H1 (cell line): ENCODE results near the gene THPO. TPM values are rescaled to one million over a fixed set of nuclear protein-coding genes. Genes with fewer than 3 reads are reported as not detected.
A peak's percentile ranks its signal among the peaks of the same experiment; 100 is the strongest.

Experiments
- CTCF ChIA-PET: fragments of 300-600 bp; sonication (Branson Sonifier 250); formaldehyde crosslinking; loops from one replicate; lab custom pipeline; 2021; ENCODE audit not compliant: partially characterized antibody; lab: Charles Lee
- POLR2A ChIA-PET: fragments of 300-600 bp; sonication (Branson Sonifier 250); formaldehyde crosslinking; loops from one replicate; lab custom pipeline; 2021; ENCODE audit warnings: inconsistent platforms; ENCODE audit not compliant: partially characterized antibody; lab: Charles Lee
- DNase-seq, 2 experiments: peaks; one replicate each; pipeline versions ENCODE4 v3.0.0 to v3.0.0-alpha.2; 2010 to 2022; ENCODE audit warnings: low spot score in 2 of 2, low read depth in 1 of 2, mixed read lengths in 1 of 2
- FAIRE-seq: peaks from 2 replicates; lab custom pipeline; 2011; peaks lifted over from hg19 to GRCh38; lab: Jason Lieb, UNC
- H2AFZ ChIP-seq: 2 replicates; pipeline ENCODE4 v1.8.1; 2012; ENCODE audit warnings: low read length, inconsistent platforms
- H2AK5ac ChIP-seq: 2 replicates; pipeline ENCODE4 v1.6.1; 2013; ENCODE audit warnings: low read depth, low read length
- H2BK120ac ChIP-seq: replicated peaks from 2 replicates; pipeline ENCODE3; 2013; ENCODE audit warnings: low read depth, low read length, inconsistent platforms
- H2BK12ac ChIP-seq: 2 replicates; pipeline ENCODE4 v1.6.1; 2013; ENCODE audit warnings: low read depth, low read length
- H2BK15ac ChIP-seq: 2 replicates; pipeline ENCODE4 v1.6.1; 2013; ENCODE audit warnings: low read length
- H2BK20ac ChIP-seq: 2 replicates; pipeline ENCODE4 v1.6.1; 2013; ENCODE audit warnings: low read length
- H2BK5ac ChIP-seq: 2 replicates; pipeline ENCODE4 v1.6.1; 2013; ENCODE audit warnings: low read depth, low read length
- H3K14ac ChIP-seq: 2 replicates; pipeline ENCODE4 v1.6.1; 2013; ENCODE audit warnings: inconsistent platforms; ENCODE audit not compliant: insufficient read length
- H3K18ac ChIP-seq: 2 replicates; pipeline ENCODE4 v1.6.1; 2013; ENCODE audit warnings: low read length; ENCODE audit errors: extremely low read depth
- H3K23ac ChIP-seq: 2 replicates; pipeline ENCODE4 v1.6.1; 2013; ENCODE audit warnings: inconsistent platforms; ENCODE audit not compliant: insufficient read length
- H3K23me2 ChIP-seq: 2 replicates; pipeline ENCODE4 v1.6.1; 2013; ENCODE audit warnings: low read depth, low read length
- H3K27ac ChIP-seq: 2 replicates; pipeline ENCODE4 v1.6.1; 2011; ENCODE audit warnings: low read depth, low read length, inconsistent platforms
- H3K27me3 ChIP-seq, 4 experiments: replicated peaks in 1 of 4; 1 replicate in 1 of 4; 2 replicates in 3 of 4; pipeline versions ENCODE4 v1.6.1 to v1.8.1; 2011 to 2013; ENCODE audit warnings: low read length in 3 of 4, mild to moderate bottlenecking in 3 of 4, inconsistent platforms in 2 of 4, mixed read lengths in 2 of 4, moderate library complexity in 1 of 4; ENCODE audit not compliant: control insufficient read depth in 3 of 4, insufficient read depth in 3 of 4; ENCODE audit errors: extremely low read depth in 1 of 4
- H3K36me3 ChIP-seq, 4 experiments: 2 replicates each; pipeline versions ENCODE4 v1.6.1 to v1.8.1; 2011 to 2013; ENCODE audit warnings: mild to moderate bottlenecking in 4 of 4, low read length in 3 of 4, moderate library complexity in 2 of 4, control low read depth in 1 of 4, inconsistent platforms in 1 of 4; ENCODE audit not compliant: insufficient read depth in 4 of 4, control insufficient read depth in 2 of 4
- H3K4ac ChIP-seq: replicated peaks from 2 replicates; pipeline ENCODE3; 2013; ENCODE audit warnings: low read length, low read depth, mixed read lengths, inconsistent platforms; ENCODE audit not compliant: insufficient read length
- H3K4me1 ChIP-seq, 4 experiments: replicated peaks in 1 of 4; 1 replicate in 1 of 4; 2 replicates in 3 of 4; pipeline versions ENCODE4 v1.6.1 to v1.8.1; 2011 to 2013; ENCODE audit warnings: low read length in 3 of 4, inconsistent platforms in 2 of 4, mixed read lengths in 1 of 4; ENCODE audit not compliant: insufficient read depth in 4 of 4, control insufficient read depth in 3 of 4
- H3K4me2 ChIP-seq, 2 experiments: 2 replicates each; pipeline versions ENCODE4 v1.6.1 to v1.8.1; 2011 to 2013; ENCODE audit warnings: low read depth in 2 of 2, low read length in 2 of 2, control low read depth in 1 of 2, inconsistent platforms in 1 of 2, mild to moderate bottlenecking in 1 of 2; ENCODE audit not compliant: insufficient read depth in 1 of 2
- H3K4me3 ChIP-seq, 4 experiments: fragments of 200-600, 300-600 bp in 1 of 4; sonication (generic), shearing (Covaris generic), sonication (Bioruptor Twin) in 1 of 4; 2 replicates each; pipeline versions ENCODE4 v1.5.1 to v1.8.1; 2011 to 2016; ENCODE audit warnings: low read length in 4 of 4, low read depth in 3 of 4, control low read depth in 2 of 4, inconsistent platforms in 2 of 4, mild to moderate bottlenecking in 2 of 4, mixed read lengths in 1 of 4, moderate library complexity in 1 of 4; ENCODE audit not compliant: insufficient read depth in 2 of 4; ENCODE audit errors: extremely low read depth in 1 of 4
- H3K56ac ChIP-seq: replicated peaks from 2 replicates; pipeline ENCODE3; 2013; ENCODE audit warnings: low read depth, mild to moderate bottlenecking, mixed read lengths, low read length, inconsistent platforms; ENCODE audit not compliant: insufficient read length
- H3K79me1 ChIP-seq: 2 replicates; pipeline ENCODE4 v1.6.1; 2013; ENCODE audit warnings: low read depth, low read length, control low read depth
- H3K79me2 ChIP-seq, 2 experiments: 2 replicates each; pipeline versions ENCODE4 v1.6.1 to v1.8.1; 2012 to 2013; ENCODE audit warnings: low read length in 2 of 2, mild to moderate bottlenecking in 2 of 2, inconsistent platforms in 1 of 2; ENCODE audit not compliant: insufficient read depth in 2 of 2, control insufficient read depth in 1 of 2
- H3K9ac ChIP-seq, 4 experiments: replicated peaks in 1 of 4; 1 replicate in 1 of 4; 2 replicates in 3 of 4; pipeline versions ENCODE4 v1.6.1 to v1.8.1; 2011 to 2013; ENCODE audit warnings: low read depth in 3 of 4, low read length in 3 of 4, control low read depth in 2 of 4, mild to moderate bottlenecking in 2 of 4, moderate library complexity in 2 of 4, inconsistent platforms in 1 of 4; ENCODE audit errors: extremely low read depth in 1 of 4
- H3K9me3 ChIP-seq, 2 experiments: 2 replicates each; pipeline versions ENCODE4 v1.6.1 to v1.8.1; 2012 to 2013; ENCODE audit warnings: mild to moderate bottlenecking in 2 of 2, moderate library complexity in 2 of 2, control low read depth in 1 of 2, inconsistent platforms in 1 of 2, low read depth in 1 of 2, low read length in 1 of 2, mixed read lengths in 1 of 2; ENCODE audit not compliant: insufficient read depth in 2 of 2
- H4K20me1 ChIP-seq, 2 experiments: replicated peaks in 1 of 2; 2 replicates each; pipeline versions ENCODE3 to v1.8.1; 2011 to 2013; ENCODE audit warnings: inconsistent platforms in 2 of 2, low read length in 2 of 2, mild to moderate bottlenecking in 1 of 2; ENCODE audit not compliant: insufficient read depth in 2 of 2, control insufficient read depth in 1 of 2
- H4K5ac ChIP-seq: 2 replicates; pipeline ENCODE4 v1.6.1; 2013; ENCODE audit warnings: low read length, low read depth, mixed read lengths, inconsistent platforms; ENCODE audit not compliant: insufficient read length
- H4K8ac ChIP-seq: 2 replicates; pipeline ENCODE4 v1.8.0; 2013; ENCODE audit warnings: mild to moderate bottlenecking, moderate library complexity, low read length, inconsistent platforms; ENCODE audit not compliant: insufficient read depth; ENCODE audit errors: extremely low read depth
- H4K91ac ChIP-seq: replicated peaks from 2 replicates; pipeline ENCODE3; 2013; ENCODE audit warnings: low read length, mixed read lengths, inconsistent platforms; ENCODE audit not compliant: insufficient read length
- KDM4A ChIP-seq: IDR thresholded peaks from one replicate; pipeline ENCODE4 v1.7.1; 2012; ENCODE audit warnings: low read depth, mild to moderate bottlenecking, moderate library complexity, low read length, inconsistent platforms; ENCODE audit not compliant: severe bottlenecking
- WGBS, 2 experiments: shearing (Covaris generic) in 1 of 2; methylation state at CpG; one replicate each; pipeline versions ENCODE4 v1.1.6 to v1.1.7; 2013 to 2015; ENCODE audit warnings: low lambda C conversion rate in 2 of 2, mixed read lengths in 2 of 2, inconsistent platforms in 1 of 2, low coverage in 1 of 2, missing lambda C conversion rate in 1 of 2; ENCODE audit not compliant: insufficient replicate concordance in 2 of 2, insufficient coverage in 1 of 2, insufficient read length in 1 of 2; ENCODE audit errors: extremely low coverage in 1 of 2, missing lambda C conversion rate in 1 of 2; 5-methylcytosine and 5-hydroxymethylcytosine counted together
- polyA plus RNA-seq, 7 experiments: library from polyadenylated mRNA; depleted of rRNA in 3 of 7; stranded (reverse) in 5 of 7; unstranded in 2 of 7; fragments of >200 nt in 5 of 7; fragments of 200-250 nt in 2 of 7; gene quantifications; 1 replicate in 5 of 7; 2 replicates in 1 of 7; 4 replicates in 1 of 7; pipeline versions ENCODE4 v1.2.1 to v1.2.3, GENCODE V29; 2011 to 2013; ENCODE audit warnings: missing spikeins in 2 of 7, mixed read lengths in 2 of 7
- total RNA-seq: library from RNA; stranded (reverse); fragmentation: NEBNext Ultra II Directional; extraction: Animal tissue kit (Norgen Biotek cat#: 25700); gene quantifications from 2 replicates; pipeline ENCODE4 v1.2.1, GENCODE V29; 2021
- TF ChIP-seq, protein P1 (sequence below): IDR thresholded peaks from 2 replicates; pipeline ENCODE4 v1.6.1; 2012; ENCODE audit warnings: inconsistent platforms

The THPO gene
- total and polyA plus RNA-seq, 2 of the 8 experiments (the other 6 are each of a cell fraction or from before 2014, with no cell fraction given), result 0.82 to 1.2 TPM

DNA sequence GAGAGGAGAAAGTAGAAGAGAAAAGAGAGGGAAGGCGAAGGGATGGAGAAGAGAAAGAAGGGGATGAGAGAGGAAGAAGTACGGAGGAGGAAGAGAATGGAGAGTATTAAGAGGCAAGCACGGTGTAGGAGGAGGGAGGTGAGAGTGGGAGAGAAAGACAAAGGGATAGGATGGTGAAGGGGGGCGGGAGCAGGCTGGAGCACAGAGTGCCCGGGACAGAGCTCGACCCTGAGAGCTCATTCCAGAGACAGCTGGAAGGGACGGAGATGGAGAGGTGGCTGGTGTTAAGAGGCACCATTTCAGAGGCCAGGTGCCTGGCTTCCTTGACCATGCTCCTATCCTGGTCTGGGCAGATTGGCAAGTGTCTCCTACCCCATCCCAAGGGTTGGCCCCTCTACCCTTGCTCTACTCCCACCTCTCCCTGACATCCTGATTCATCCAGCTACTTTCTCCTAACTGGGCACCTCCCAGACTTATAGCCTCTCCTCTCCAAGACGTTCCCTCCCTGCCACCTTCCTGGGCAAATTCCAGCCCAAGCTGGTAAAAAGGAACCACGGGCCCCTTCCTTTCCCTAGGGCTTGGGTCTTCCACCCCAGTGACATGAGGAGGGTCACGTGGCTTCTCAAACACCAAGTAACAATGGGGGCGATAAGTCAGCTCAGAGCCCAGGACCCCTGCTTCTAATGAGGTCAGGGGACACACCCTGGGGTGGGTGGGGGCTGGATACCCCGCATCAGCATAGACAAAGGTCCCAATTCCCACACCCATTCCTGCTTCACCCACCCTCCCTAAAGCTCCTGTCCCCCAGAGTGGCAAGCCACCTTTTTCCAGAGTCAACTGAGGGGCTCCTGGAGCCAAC, 17.7 kb downstream of the THPO start:
- H3K4me1 ChIP-seq, result peaks cover 3 to 18% (median 12%) of the 10 kb centered on the region in 4 experiments
- H2BK20ac ChIP-seq, result no peak overlapping the region
- peak overlapping the region; percentile 75; the same call in 1 of the 2 replicates for H2BK12ac ChIP-seq
- H3K27ac ChIP-seq, result no peak overlapping the region
- H4K5ac ChIP-seq, result no peak overlapping the region
- peaks cover 0 to 8% (median 3%) of the 10 kb centered on the region in 4 experiments; a peak in 3 of 7 replicates for H3K27me3 ChIP-seq
- peak overlapping the region; percentile 94 to 98 for H3K4me2 ChIP-seq
- no peak overlapping the region for H3K4ac ChIP-seq
- TF ChIP-seq, protein P1, sequence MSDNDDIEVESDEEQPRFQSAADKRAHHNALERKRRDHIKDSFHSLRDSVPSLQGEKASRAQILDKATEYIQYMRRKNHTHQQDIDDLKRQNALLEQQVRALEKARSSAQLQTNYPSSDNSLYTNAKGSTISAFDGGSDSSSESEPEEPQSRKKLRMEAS, result 0 out of 2 replicates have a peak, but pooled peaks have one; percentile 17
- TF ChIP-seq KDM4A, result no peak
- H3K23me2 ChIP-seq, result peaks cover 22% of the 10 kb centered on the region
- no peak overlapping the region for H3K14ac ChIP-seq
- H3K79me2 ChIP-seq, result peaks cover 0 to 15% of the 10 kb centered on the region in 2 experiments; a peak in 2 of 4 replicates
- H3K18ac ChIP-seq, result peak overlapping the region; percentile 15; the same call in 1 of the 2 replicates
- H3K9me3 ChIP-seq, result no peaks in the 10 kb centered on the region
- DNase-seq, result no peak
- H2BK15ac ChIP-seq, result 0 out of 2 replicates have a peak overlapping the region, but pooled peaks have one; percentile 61
- H3K36me3 ChIP-seq, result peaks cover 8 to 31% (median 18%) of the 10 kb centered on the region in 4 experiments; a peak in 5 of 8 replicates
- FAIRE-seq, result no peak
- peak overlapping the region in 2 of 4 experiments; percentile 27 to 92; a peak in 3 of 7 replicates for H3K9ac ChIP-seq
- ChIA-PET CTCF (interaction anchor here (0.7 to 7.1 kb wide), 13 partner anchors 7 to 465 kb away, joined by 3 to 47 read pairs (median 4); partner anchors contain the start of genes EEF1AKMT4 and FAM131A), POLR2A (interaction anchor here (0.6 to 5.2 kb wide), 14 partner anchors 8 to 183 kb away, joined by 3 to 32 read pairs (median 4); partner anchors contain the start of gene FAM131A)
- H2AK5ac ChIP-seq, result peak overlapping the region; percentile 95; the same call in 1 of the 2 replicates
- H2BK120ac ChIP-seq, result no peak overlapping the region
- 0 out of 2 replicates have a peak, but pooled peaks cover 3% of the 10 kb centered on the region for H3K79me1 ChIP-seq
- no peak overlapping the region for H2BK5ac ChIP-seq
- peak overlapping the region; percentile 77 to 88 (median 80) for H3K4me3 ChIP-seq
- no peak overlapping the region for H2AFZ ChIP-seq
- no peak overlapping the region for H4K91ac ChIP-seq
- no peak overlapping the region for H3K56ac ChIP-seq
- no peak overlapping the region for H4K8ac ChIP-seq
- peaks cover 6 to 11% of the 10 kb centered on the region in 2 experiments for H4K20me1 ChIP-seq
- WGBS, 2 experiments, result 49 to 100% methylated on average over 3 to 10 of the region's 12 CpGs
- H3K23ac ChIP-seq, result no peak overlapping the region
